AG04450 (cell line): Measurements from ENCODE around the gene MAGI2. TPM values are rescaled to one million over a fixed set of nuclear protein-coding genes. Genes with fewer than 3 reads are reported as not detected.

Experiments
- CTCF ChIA-PET: fragments of 300-600, 350-600 bp; formaldehyde crosslinking; extraction: SDS; loops from one replicate; lab custom pipeline; 2022; ENCODE audit warnings: antibody characterized with exemption, inconsistent platforms; lab: Charles Lee
- POLR2A ChIA-PET: fragments of 350-600 bp; formaldehyde crosslinking; extraction: SDS; loops from one replicate; lab custom pipeline; 2021; ENCODE audit warnings: antibody characterized with exemption, inconsistent platforms; lab: Yijun Ruan, JAX
- DNase-seq: peaks from one replicate; pipeline ENCODE4 v3.0.0-alpha.2; 2011; ENCODE audit warnings: low read depth, low spot score
- H3K27ac ChIP-seq: one replicate; pipeline ENCODE4 v1.5.1; 2012; ENCODE audit warnings: low read depth, low read length, control low read depth
- H3K27me3 ChIP-seq: one replicate; pipeline ENCODE4 v1.6.0; 2012; ENCODE audit warnings: low read length; ENCODE audit not compliant: control insufficient read depth, insufficient read depth
- H3K4me3 ChIP-seq: 2 replicates; pipeline ENCODE4 v1.5.1; 2011; ENCODE audit warnings: mild to moderate bottlenecking, low read depth, low read length, control low read depth
- H3K9me3 ChIP-seq: 2 replicates; pipeline ENCODE4 v1.5.1; 2012; ENCODE audit warnings: low read length; ENCODE audit not compliant: control insufficient read depth, insufficient read depth
- CTCF ChIP-seq: IDR thresholded peaks from 2 replicates; pipeline ENCODE4 v1.5.1; 2011; ENCODE audit warnings: low read depth, low read length, control low read depth, inconsistent platforms
- polyA plus RNA-seq: library from polyadenylated mRNA; depleted of rRNA; stranded (reverse); fragments of >200 nt; gene quantifications from 2 replicates; pipeline ENCODE4 v1.2.3, GENCODE V29; 2011

Gene MAGI2
- polyA plus RNA-seq, 1 experiment, result 2.3 TPM

- no peaks in the 10 kb centered on the region for H3K27me3 ChIP-seq
- no peaks in the 10 kb centered on the region for H3K9me3 ChIP-seq
- CTCF ChIA-PET, result no interaction called here
- no peak for DNase-seq
- POLR2A ChIA-PET, result no interaction called here
- H3K4me3 ChIP-seq, result no peak overlapping the region
- no peak overlapping the region for H3K27ac ChIP-seq
- no peak for TF ChIP-seq CTCF
Observed at GRCh38 chr7:78620920-78621319, 832.5 kb downstream of the MAGI2 start.

- no peak overlapping the region for H3K27ac ChIP-seq
- DNase-seq, result no peak
- CTCF ChIA-PET, result no interaction called here
- no peak for TF ChIP-seq CTCF
- no peaks in the 10 kb centered on the region for H3K9me3 ChIP-seq
- no peaks in the 10 kb centered on the region for H3K27me3 ChIP-seq
- POLR2A ChIA-PET, result no interaction called here
- H3K4me3 ChIP-seq, result no peak overlapping the region
Observed at GRCh38 chr7:78616539-78616938, 836.9 kb downstream of the MAGI2 start.

GRCh38 chr7:78609281-78609680, 844.2 kb downstream of the MAGI2 start:
- Histone ChIP-seq H3K9me3 (no peaks in the 10 kb centered on the region), H3K27ac (no peak overlapping the region), H3K27me3 (no peaks in the 10 kb centered on the region), H3K4me3 (no peak overlapping the region)
- TF ChIP-seq CTCF, result no peak
- ChIA-PET POLR2A (no interaction called here), CTCF (no interaction called here)
- DNase-seq, result no peak

GRCh38 chr7:78607099-78607498, 846.4 kb downstream of the MAGI2 start:
- peak; percentile 35; the same call in 1 of the 2 replicates for TF ChIP-seq CTCF
- ChIA-PET CTCF (no interaction called here), POLR2A (no interaction called here)
- no peaks in the 10 kb centered on the region for H3K9me3 ChIP-seq
- no peak for DNase-seq
- no peak overlapping the region for H3K4me3 ChIP-seq
- no peaks in the 10 kb centered on the region for H3K27me3 ChIP-seq
- no peak overlapping the region for H3K27ac ChIP-seq

- Histone ChIP-seq H3K4me3 (no peak overlapping the region), H3K27ac (no peak overlapping the region), H3K9me3 (no peaks in the 10 kb centered on the region), H3K27me3 (no peaks in the 10 kb centered on the region)
- ChIA-PET CTCF (no interaction called here), POLR2A (no interaction called here)
- TF ChIP-seq CTCF, result no peak
- DNase-seq, result no peak
Observed at GRCh38 chr7:78605119-78605518, 848.3 kb downstream of the MAGI2 start.
